ENCODE measurements around the gene LRRC10B. TPM values are rescaled to one million over a fixed set of nuclear protein-coding genes. Genes with fewer than 3 reads are reported as not detected.

LRRC10B gene
- total and polyA plus RNA-seq, 4 donors, result 9.2 to 29.3 (median 11.5) TPM

- no peak for ATAC-seq (ENCODE audit: insufficient read depth, low FRiP score)
- H3K9me3 ChIP-seq (ENCODE audit: control insufficient read depth in 4 of 4, insufficient read depth in 3 of 4, low read length in 3 of 4), result no peaks in the 10 kb centered on the region
- peaks cover 0 to 9% (median under 1%) of the 10 kb centered on the region in 4 donors for H3K36me3 ChIP-seq (ENCODE audit: control insufficient read depth in 4 of 4, insufficient read depth in 4 of 4, low read length in 4 of 4)
- no peaks in the 10 kb centered on the region for H3K27me3 ChIP-seq (ENCODE audit: control insufficient read depth in 3 of 3, insufficient read depth in 3 of 3, low read length in 2 of 3)
- no peak for DNase-seq
- H3K27ac ChIP-seq (ENCODE audit: low read depth in 1 of 2, low read length in 1 of 2), result no peak overlapping the region
- no peak for TF ChIP-seq CTCF (IDR thresholded peaks at IDR 0.05; ENCODE audit: control extremely low read depth, extremely low read depth)
- no peak overlapping the region for H3K9ac ChIP-seq (ENCODE audit: insufficient read depth in 1 of 2, low read length in 2 of 2)
- no peaks in the 10 kb centered on the region for H3K4me1 ChIP-seq (ENCODE audit: control insufficient read depth in 5 of 5, insufficient read depth in 5 of 5, low read length in 5 of 5)
- no peak overlapping the region for H3K4me3 ChIP-seq
- WGBS, 2 donors, result 86 to 90% methylated on average over 6 of the region's 6 CpGs
These were observed 34.4 kb upstream of the LRRC10B start for GRCh38 chr11:61474013-61474643.

GRCh38 chr11:61475433-61475832 is 33.1 kb upstream of the LRRC10B start:
- no peak overlapping the region for H3K27ac ChIP-seq (ENCODE audit: low read depth in 1 of 2, low read length in 1 of 2)
- H3K27me3 ChIP-seq (ENCODE audit: control insufficient read depth in 3 of 3, insufficient read depth in 3 of 3, low read length in 2 of 3), result no peaks in the 10 kb centered on the region
- H3K36me3 ChIP-seq (ENCODE audit: control insufficient read depth in 4 of 4, insufficient read depth in 4 of 4, low read length in 4 of 4), result peaks cover 0 to 6% (median under 1%) of the 10 kb centered on the region in 4 donors
- 85 to 92% methylated on average over 1 of the region's 1 CpG for WGBS, 2 donors
- DNase-seq (no peak), ATAC-seq (ENCODE audit: insufficient read depth, low FRiP score) (no peak)
- no peaks in the 10 kb centered on the region for H3K4me1 ChIP-seq (ENCODE audit: control insufficient read depth in 5 of 5, insufficient read depth in 5 of 5, low read length in 5 of 5)
- no peak overlapping the region for H3K4me3 ChIP-seq
- no peaks in the 10 kb centered on the region for H3K9me3 ChIP-seq (ENCODE audit: control insufficient read depth in 4 of 4, insufficient read depth in 3 of 4, low read length in 3 of 4)
- TF ChIP-seq CTCF (IDR thresholded peaks at IDR 0.05; ENCODE audit: control extremely low read depth, extremely low read depth), result no peak
- no peak overlapping the region for H3K9ac ChIP-seq (ENCODE audit: insufficient read depth in 1 of 2, low read length in 2 of 2)

- Histone ChIP-seq H3K9me3 (ENCODE audit: control insufficient read depth in 4 of 4, insufficient read depth in 3 of 4, low read length in 3 of 4) (no peaks in the 10 kb centered on the region), H3K27ac (ENCODE audit: low read depth in 1 of 2, low read length in 1 of 2) (no peak overlapping the region), H3K36me3 (ENCODE audit: control insufficient read depth in 4 of 4, insufficient read depth in 4 of 4, low read length in 4 of 4) (peaks cover 0 to 2% (median 0%) of the 10 kb centered on the region in 4 donors), H3K4me1 (ENCODE audit: control insufficient read depth in 5 of 5, insufficient read depth in 5 of 5, low read length in 5 of 5) (no peaks in the 10 kb centered on the region), H3K9ac (ENCODE audit: insufficient read depth in 1 of 2, low read length in 2 of 2) (no peak overlapping the region), H3K27me3 (ENCODE audit: control insufficient read depth in 3 of 3, insufficient read depth in 3 of 3, low read length in 2 of 3) (no peaks in the 10 kb centered on the region), H3K4me3 (no peak overlapping the region)
- 91 to 94% methylated on average over 3 of the region's 3 CpGs for WGBS, 2 donors
- ATAC-seq (ENCODE audit: insufficient read depth, low FRiP score) (no peak), DNase-seq (no peak)
- TF ChIP-seq CTCF (IDR thresholded peaks at IDR 0.05; ENCODE audit: control extremely low read depth, extremely low read depth), result no peak
These were observed 32.2 kb upstream of the LRRC10B start for GRCh38 chr11:61476371-61476770.

- Histone ChIP-seq H3K27me3 (ENCODE audit: control insufficient read depth in 3 of 3, insufficient read depth in 3 of 3, low read length in 2 of 3) (no peaks in the 10 kb centered on the region), H3K36me3 (ENCODE audit: control insufficient read depth in 4 of 4, insufficient read depth in 4 of 4, low read length in 4 of 4) (peaks cover 0 to 2% (median 0%) of the 10 kb centered on the region in 4 donors), H3K9ac (ENCODE audit: insufficient read depth in 1 of 2, low read length in 2 of 2) (no peak overlapping the region), H3K4me1 (ENCODE audit: control insufficient read depth in 5 of 5, insufficient read depth in 5 of 5, low read length in 5 of 5) (no peaks in the 10 kb centered on the region), H3K4me3 (no peak overlapping the region), H3K9me3 (ENCODE audit: control insufficient read depth in 4 of 4, insufficient read depth in 3 of 4, low read length in 3 of 4) (no peaks in the 10 kb centered on the region), H3K27ac (ENCODE audit: low read depth in 1 of 2, low read length in 1 of 2) (no peak overlapping the region)
- ATAC-seq (ENCODE audit: insufficient read depth, low FRiP score) (no peak), DNase-seq (no peak)
- TF ChIP-seq CTCF (IDR thresholded peaks at IDR 0.05; ENCODE audit: control extremely low read depth, extremely low read depth), result no peak
- WGBS, 2 donors, result 66 to 79% methylated on average over 8 of the region's 8 CpGs
These were observed 31.4 kb upstream of the LRRC10B start for GRCh38 chr11:61477126-61477525.
